MG63 (cell line): Measurements from ENCODE around the gene TANGO6. TPM values are rescaled to one million over a fixed set of nuclear protein-coding genes. Genes with fewer than 3 reads are reported as not detected.

Experiments used
- DNase-seq: peaks from one replicate; pipeline ENCODE4 v3.0.0-alpha.2; 2020
- H3K27me3 ChIP-seq: fragments of 250-450 bp; sonication (Bioruptor Pico); 2 replicates; pipeline ENCODE4 v1.5.1; 2020; ENCODE audit warnings: mild to moderate bottlenecking, moderate library complexity
- H3K36me3 ChIP-seq: fragments of 250-450 bp; sonication (Bioruptor Pico); 2 replicates; pipeline ENCODE4 v1.5.1; 2020; ENCODE audit warnings: mild to moderate bottlenecking, moderate library complexity
- H3K4me3 ChIP-seq: fragments of 250-450 bp; sonication (Bioruptor Pico); 2 replicates; pipeline ENCODE4 v1.5.1; 2020; ENCODE audit warnings: mild to moderate bottlenecking, moderate library complexity
- H3K9me3 ChIP-seq: fragments of 250-450 bp; sonication (Bioruptor Pico); 2 replicates; pipeline ENCODE4 v1.5.1; 2020; ENCODE audit warnings: mild to moderate bottlenecking, moderate library complexity
- total RNA-seq: library from RNA; depleted of rRNA; stranded (reverse); fragments of >200 nt; shearing (Covaris generic); gene quantifications from 2 replicates; pipeline ENCODE4 v1.2.3, GENCODE V29; 2014; ENCODE audit warnings: low replicate concordance

Gene TANGO6
- total RNA-seq, 1 experiment from 2014 or later: 10.8 TPM

GRCh38 chr16:69003500-69003899 lies 160.2 kb downstream of the TANGO6 start:
- H3K36me3 ChIP-seq: no peaks in the 10 kb centered on the region
- DNase-seq: no peak
- peaks cover 5% of the 10 kb centered on the region for H3K9me3 ChIP-seq
- no peak overlapping the region for H3K4me3 ChIP-seq
- H3K27me3 ChIP-seq: no peaks in the 10 kb centered on the region

GRCh38 chr16:69005641-69006355 lies 162.5 kb downstream of the TANGO6 start:
- Histone ChIP-seq H3K27me3 (no peaks in the 10 kb centered on the region), H3K4me3 (no peak overlapping the region), H3K36me3 (no peaks in the 10 kb centered on the region), H3K9me3 (peaks cover 5% of the 10 kb centered on the region)
- DNase-seq: no peak

GRCh38 chr16:69012906-69013305 lies 169.6 kb downstream of the TANGO6 start:
- Histone ChIP-seq H3K27me3 (no peaks in the 10 kb centered on the region), H3K4me3 (no peak overlapping the region), H3K36me3 (no peaks in the 10 kb centered on the region), H3K9me3 (no peaks in the 10 kb centered on the region)
- DNase-seq: no peak

GRCh38 chr16:69013991-69014390 lies 170.7 kb downstream of the TANGO6 start:
- no peaks in the 10 kb centered on the region for H3K36me3 ChIP-seq
- H3K27me3 ChIP-seq: no peaks in the 10 kb centered on the region
- H3K4me3 ChIP-seq: no peak overlapping the region
- no peaks in the 10 kb centered on the region for H3K9me3 ChIP-seq
- no peak for DNase-seq

GRCh38 chr16:69014811-69015210 lies 171.5 kb downstream of the TANGO6 start:
- H3K27me3 ChIP-seq: no peaks in the 10 kb centered on the region
- DNase-seq: no peak
- H3K36me3 ChIP-seq: no peaks in the 10 kb centered on the region
- H3K4me3 ChIP-seq: no peak overlapping the region
- no peaks in the 10 kb centered on the region for H3K9me3 ChIP-seq

- no peaks in the 10 kb centered on the region for H3K9me3 ChIP-seq
- H3K27me3 ChIP-seq: no peaks in the 10 kb centered on the region
- H3K4me3 ChIP-seq: no peak overlapping the region
- H3K36me3 ChIP-seq: no peaks in the 10 kb centered on the region
- DNase-seq: peak; percentile 30
Measured at GRCh38 chr16:69017036-69017783, 173.9 kb downstream of the TANGO6 start.

- no peak overlapping the region for H3K4me3 ChIP-seq
- no peaks in the 10 kb centered on the region for H3K9me3 ChIP-seq
- DNase-seq: no peak
- H3K36me3 ChIP-seq: no peaks in the 10 kb centered on the region
- H3K27me3 ChIP-seq: no peaks in the 10 kb centered on the region
Measured at GRCh38 chr16:69019811-69020210, 176.5 kb downstream of the TANGO6 start.

- Histone ChIP-seq H3K9me3 (no peaks in the 10 kb centered on the region), H3K4me3 (no peak overlapping the region), H3K36me3 (no peaks in the 10 kb centered on the region), H3K27me3 (no peaks in the 10 kb centered on the region)
- DNase-seq: no peak
Measured at GRCh38 chr16:69029121-69029520, 185.8 kb downstream of the TANGO6 start.

GRCh38 chr16:69031877-69032301 lies 188.6 kb downstream of the TANGO6 start:
- Histone ChIP-seq H3K4me3 (no peak overlapping the region), H3K9me3 (no peaks in the 10 kb centered on the region), H3K27me3 (no peaks in the 10 kb centered on the region), H3K36me3 (no peaks in the 10 kb centered on the region)
- DNase-seq: peak; percentile 43

- H3K36me3 ChIP-seq: no peaks in the 10 kb centered on the region
- H3K27me3 ChIP-seq: no peaks in the 10 kb centered on the region
- no peak overlapping the region for H3K4me3 ChIP-seq
- no peaks in the 10 kb centered on the region for H3K9me3 ChIP-seq
- DNase-seq: no peak
Measured at GRCh38 chr16:69033151-69033949, 190.0 kb downstream of the TANGO6 start.

GRCh38 chr16:69035375-69035774 lies 192.0 kb downstream of the TANGO6 start:
- no peaks in the 10 kb centered on the region for H3K36me3 ChIP-seq
- H3K4me3 ChIP-seq: no peak overlapping the region
- no peak for DNase-seq
- no peaks in the 10 kb centered on the region for H3K27me3 ChIP-seq
- no peaks in the 10 kb centered on the region for H3K9me3 ChIP-seq

GRCh38 chr16:69036399-69037091 lies 193.2 kb downstream of the TANGO6 start:
- Histone ChIP-seq H3K9me3 (no peaks in the 10 kb centered on the region), H3K4me3 (no peak overlapping the region), H3K27me3 (no peaks in the 10 kb centered on the region), H3K36me3 (peaks cover 2% of the 10 kb centered on the region; the same call in 1 of the 2 replicates)
- no peak for DNase-seq

GRCh38 chr16:69037373-69038160 lies 194.2 kb downstream of the TANGO6 start:
- no peak for DNase-seq
- H3K36me3 ChIP-seq: peaks cover 2% of the 10 kb centered on the region; the same call in 1 of the 2 replicates
- H3K4me3 ChIP-seq: no peak overlapping the region
- no peaks in the 10 kb centered on the region for H3K27me3 ChIP-seq
- no peaks in the 10 kb centered on the region for H3K9me3 ChIP-seq

- no peak overlapping the region for H3K4me3 ChIP-seq
- DNase-seq: no peak
Measured at GRCh38 chr16:69039333-69039941, 196.1 kb downstream of the TANGO6 start.

GRCh38 chr16:69040144-69040909 lies 197.0 kb downstream of the TANGO6 start:
- DNase-seq: no peak
- H3K9me3 ChIP-seq: no peaks in the 10 kb centered on the region
- peaks cover 2% of the 10 kb centered on the region; the same call in 1 of the 2 replicates for H3K36me3 ChIP-seq
- H3K4me3 ChIP-seq: no peak overlapping the region
- no peaks in the 10 kb centered on the region for H3K27me3 ChIP-seq

More at GRCh38 chr16:69039333-69039941, 196.1 kb downstream of the TANGO6 start:
- Histone ChIP-seq H3K36me3 (peaks cover 2% of the 10 kb centered on the region; the same call in 1 of the 2 replicates), H3K27me3 (no peaks in the 10 kb centered on the region), H3K9me3 (no peaks in the 10 kb centered on the region)
